Measurements from ENCODE around the gene KPNA1.

- no peak for TF ChIP-seq SMARCE1 (IDR thresholded peaks at IDR 0.05; ENCODE audit: borderline replicate concordance)
- TF ChIP-seq ZSCAN20 (CRISPR knock-in tag; IDR thresholded peaks at IDR 0.05; ENCODE audit: borderline replicate concordance): no peak
- TF ChIP-seq SIN3A (IDR thresholded peaks at IDR 0.05; ENCODE audit: borderline replicate concordance, low read depth, low read length): no peak
Observed at GRCh38 chr3:122415104-122415744, 99.5 kb downstream of the KPNA1 start.

Measured in HepG2 (cell line).